HCT116 (cell line): ENCODE measurements around the gene DDX54. TPM values are rescaled to one million over a fixed set of nuclear protein-coding genes. Genes with fewer than 3 reads are reported as not detected.

ENCODE experiments used
- ATAC-seq: fragments of 200-7000 bp; cut with Tn5 transposase; 2 replicates; pipeline ENCODE4 v1.9.1; 2020; ENCODE audit warnings: mild to moderate bottlenecking, moderate library complexity
- BruUV-seq: library from RNA; stranded (reverse); fragments of 400-500 nt; replicated peaks from 2 replicates; lab custom pipeline; 2021; lab: Mats Ljungman, UMichigan
- CTCF ChIA-PET: fragments of 300-600 bp; sonication (Branson Sonifier 250); formaldehyde crosslinking; loops from one replicate; lab custom pipeline; 2021; ENCODE audit warnings: antibody characterized with exemption; lab: Charles Lee
- POLR2A ChIA-PET: fragments of 300-600, 350-600 bp; sonication (Branson Sonifier 250); formaldehyde crosslinking; loops from one replicate; lab custom pipeline; 2021; ENCODE audit warnings: antibody characterized with exemption; lab: Charles Lee
- RAD21 ChIA-PET, 2 experiments: fragments of 300-600 bp; sonication (Branson Sonifier 250); formaldehyde crosslinking; loops; one replicate each; lab custom pipeline; 2023; ENCODE audit warnings: low total read pairs in 2 of 2; ENCODE audit not compliant: uncharacterized antibody in 2 of 2, unreplicated experiment in 2 of 2, low non-redundant PET in 1 of 2; lab: Charles Lee
- DNase-seq: peaks from one replicate; pipeline ENCODE4 v3.0.0-alpha.2; 2010; ENCODE audit warnings: low read depth, low spot score
- H2AFZ ChIP-seq: fragments of 200-600 bp; shearing (Covaris generic), sonication (generic); 2 replicates; pipeline ENCODE4 v1.6.1; 2017; ENCODE audit warnings: low read depth, mixed run types, mixed read lengths, antibody characterized with exemption, low read length; ENCODE audit not compliant: poor library complexity, severe bottlenecking
- H3K27ac ChIP-seq: 2 replicates; pipeline ENCODE4 v1.5.1; 2012; ENCODE audit warnings: low read depth, low read length
- H3K27me3 ChIP-seq: fragments of 200-600 bp; sonication (generic); 2 replicates; pipeline ENCODE4 v1.6.1; 2016; ENCODE audit warnings: mixed run types, low read length, mixed read lengths; ENCODE audit not compliant: insufficient read depth
- H3K36me3 ChIP-seq, 2 experiments: fragments of 200-500 bp in 1 of 2; fragments of 200-600 bp in 1 of 2; sonication (Bioruptor generic) in 1 of 2; sonication (generic) in 1 of 2; 2 replicates each; pipeline versions ENCODE4 v1.5.1 to v1.6.1; 2014 to 2016; ENCODE audit warnings: low read length in 2 of 2, inconsistent platforms in 1 of 2, mixed read lengths in 1 of 2, mixed run types in 1 of 2; ENCODE audit not compliant: insufficient read depth in 2 of 2, control insufficient read depth in 1 of 2
- H3K4me1 ChIP-seq, 2 experiments: fragments of 200-600 bp in 1 of 2; sonication (generic) in 1 of 2; 2 replicates each; pipeline versions ENCODE4 v1.5.1 to v1.6.1; 2012 to 2017; ENCODE audit warnings: low read length in 2 of 2, inconsistent platforms in 1 of 2, mild to moderate bottlenecking in 1 of 2, mixed read lengths in 1 of 2, mixed run types in 1 of 2, moderate library complexity in 1 of 2; ENCODE audit not compliant: insufficient read depth in 2 of 2, control insufficient read depth in 1 of 2
- H3K4me2 ChIP-seq: fragments of 200-600 bp; sonication (generic); 2 replicates; pipeline ENCODE4 v1.6.1; 2017; ENCODE audit warnings: mixed run types, low read length, mixed read lengths
- H3K4me3 ChIP-seq, 2 experiments: fragments of 200-600 bp in 1 of 2; sonication (generic) in 1 of 2; replicated peaks in 1 of 2; 2 replicates each; pipeline ENCODE4 v1.5.1; 2011 to 2016; ENCODE audit warnings: low read length in 2 of 2, control low read depth in 1 of 2, low read depth in 1 of 2, mild to moderate bottlenecking in 1 of 2, mixed read lengths in 1 of 2, mixed run types in 1 of 2
- H3K79me2 ChIP-seq: fragments of 200-600 bp; sonication (generic); 2 replicates; pipeline ENCODE4 v1.6.1; 2017; ENCODE audit warnings: mild to moderate bottlenecking, mixed run types, low read length, moderate library complexity, mixed read lengths; ENCODE audit not compliant: insufficient read depth
- H3K9ac ChIP-seq: fragments of 200-600 bp; sonication (generic); 2 replicates; pipeline ENCODE4 v1.6.1; 2016; ENCODE audit warnings: low read length, mixed read lengths
- H3K9me2 ChIP-seq: fragments of 200-600 bp; sonication (generic), shearing (Covaris generic); 2 replicates; pipeline ENCODE4 v1.6.1; 2017; ENCODE audit warnings: mixed run types, mild to moderate bottlenecking, moderate library complexity; ENCODE audit not compliant: insufficient read depth
- H3K9me3 ChIP-seq, 2 experiments: fragments of 200-500 bp in 1 of 2; fragments of 200-600 bp in 1 of 2; sonication (Bioruptor generic) in 1 of 2; sonication (generic) in 1 of 2; 2 replicates each; pipeline ENCODE4 v1.6.1; 2014 to 2017; ENCODE audit warnings: low read length in 2 of 2, mixed read lengths in 2 of 2, inconsistent platforms in 1 of 2, low read depth in 1 of 2, mild to moderate bottlenecking in 1 of 2, mixed run types in 1 of 2, moderate library complexity in 1 of 2; ENCODE audit not compliant: control insufficient read depth in 1 of 2, insufficient read depth in 1 of 2
- H4K20me1 ChIP-seq: fragments of 200-600 bp; sonication (generic), shearing (Covaris generic); 2 replicates; pipeline ENCODE4 v1.6.1; 2017; ENCODE audit warnings: mixed run types, mild to moderate bottlenecking, moderate library complexity; ENCODE audit not compliant: insufficient read depth
- CEBPB ChIP-seq: IDR thresholded peaks from 2 replicates; pipeline ENCODE4 v1.6.1; 2012; ENCODE audit warnings: low read depth
- JUND ChIP-seq: IDR thresholded peaks from 2 replicates; pipeline ENCODE4 v1.6.1; 2012
- POLR2AphosphoS5 ChIP-seq: IDR thresholded peaks from 2 replicates; pipeline ENCODE4 v1.6.1; 2011; ENCODE audit warnings: mild to moderate bottlenecking, low read depth, low read length, moderate library complexity
- SP1 ChIP-seq: IDR thresholded peaks from 2 replicates; pipeline ENCODE4 v1.6.1; 2012; ENCODE audit warnings: low read depth
- intact Hi-C: fragments of 100-400 bp; cut with micrococcal nuclease; formaldehyde crosslinking; loops from 2 replicates; pipeline ENCODE4 v1.10.0; 2022
- total RNA-seq: library from RNA; stranded (reverse); gene quantifications from one replicate; pipeline ENCODE4 v1.2.1, GENCODE V29; 2021; ENCODE audit not compliant: unreplicated experiment
- TF ChIP-seq, protein P1 (sequence below): IDR thresholded peaks from 2 replicates; pipeline ENCODE4 v1.6.1; 2011; ENCODE audit warnings: mild to moderate bottlenecking, low read length, moderate library complexity; ENCODE audit not compliant: insufficient replicate concordance; ENCODE audit errors: extremely low read depth

The DDX54 gene
- total RNA-seq, 1 experiment from 2014 or later = 110 TPM

DNA sequence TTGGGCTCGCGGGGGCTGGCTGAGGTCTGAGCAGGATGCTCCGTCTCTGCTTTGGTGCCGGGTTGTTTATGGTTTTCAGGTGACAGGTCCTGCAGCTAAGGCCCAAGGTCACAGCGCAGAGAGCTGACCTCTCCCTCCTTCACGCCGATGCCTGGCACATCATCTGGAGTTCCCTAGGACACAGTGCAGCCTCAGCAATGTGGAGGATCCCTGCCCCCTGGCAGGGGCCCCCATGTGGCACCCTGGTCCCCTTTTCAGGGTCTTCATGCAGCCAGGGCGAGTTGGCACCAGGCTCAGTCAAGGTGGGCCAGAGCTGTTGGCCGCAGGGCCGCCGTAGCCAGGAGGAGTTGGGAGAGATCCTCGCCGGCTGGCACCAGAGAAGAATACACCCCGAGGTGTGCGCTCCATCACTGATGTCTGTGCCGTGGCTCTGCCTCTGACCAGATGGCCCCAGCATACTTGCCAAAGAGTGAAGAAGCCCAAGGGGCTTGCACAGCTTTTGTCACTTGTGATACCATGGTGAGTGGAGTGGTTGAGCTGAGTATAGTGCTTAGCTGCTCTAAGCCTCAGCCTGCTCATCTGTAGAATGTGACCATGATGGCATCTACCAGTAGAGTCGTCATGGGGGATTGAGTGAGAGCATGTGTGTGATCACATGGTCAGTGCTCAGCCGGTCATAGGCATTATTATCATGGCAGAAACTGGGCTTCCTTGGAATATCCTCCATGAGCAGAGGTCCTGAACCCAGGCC is 47.0 kb upstream of the DDX54 start:
- Histone ChIP-seq H3K36me3 (peaks cover 2 to 23% of the 10 kb centered on the region in 2 experiments; a peak in 3 of 4 replicates), H3K9me3 (no peaks in the 10 kb centered on the region), H3K9me2 (no peaks in the 10 kb centered on the region), H3K79me2 (no peaks in the 10 kb centered on the region), H3K9ac (peak overlapping the region; percentile 27), H3K4me3 (no peak overlapping the region), H4K20me1 (no peaks in the 10 kb centered on the region), H3K4me1 (peaks cover 38 to 53% of the 10 kb centered on the region in 2 experiments), H2AFZ (no peak overlapping the region), H3K27ac (peak overlapping the region; percentile 50), H3K27me3 (no peaks in the 10 kb centered on the region), H3K4me2 (peak overlapping the region; percentile 58)
- intact Hi-C loops = no loop called here
- TF ChIP-seq CEBPB (no peak), SP1 (no peak), POLR2AphosphoS5 (no peak), JUND (no peak)
- TF ChIP-seq, protein P1, sequence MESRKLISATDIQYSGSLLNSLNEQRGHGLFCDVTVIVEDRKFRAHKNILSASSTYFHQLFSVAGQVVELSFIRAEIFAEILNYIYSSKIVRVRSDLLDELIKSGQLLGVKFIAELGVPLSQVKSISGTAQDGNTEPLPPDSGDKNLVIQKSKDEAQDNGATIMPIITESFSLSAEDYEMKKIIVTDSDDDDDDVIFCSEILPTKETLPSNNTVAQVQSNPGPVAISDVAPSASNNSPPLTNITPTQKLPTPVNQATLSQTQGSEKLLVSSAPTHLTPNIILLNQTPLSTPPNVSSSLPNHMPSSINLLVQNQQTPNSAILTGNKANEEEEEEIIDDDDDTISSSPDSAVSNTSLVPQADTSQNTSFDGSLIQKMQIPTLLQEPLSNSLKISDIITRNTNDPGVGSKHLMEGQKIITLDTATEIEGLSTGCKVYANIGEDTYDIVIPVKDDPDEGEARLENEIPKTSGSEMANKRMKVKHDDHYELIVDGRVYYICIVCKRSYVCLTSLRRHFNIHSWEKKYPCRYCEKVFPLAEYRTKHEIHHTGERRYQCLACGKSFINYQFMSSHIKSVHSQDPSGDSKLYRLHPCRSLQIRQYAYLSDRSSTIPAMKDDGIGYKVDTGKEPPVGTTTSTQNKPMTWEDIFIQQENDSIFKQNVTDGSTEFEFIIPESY = no peak
- ChIA-PET POLR2A (interaction anchor here (1.5 to 2.0 kb wide), 2 partner anchors 11 to 103 kb away, joined by 3 to 7 read pairs; partner anchors contain the start of genes SLC8B1 and TPCN1), RAD21 (no interaction called here), CTCF (interaction anchor here (1.6 kb wide), 1 partner anchor 229 kb away, joined by 3 read pairs; no protein-coding TSS in a partner anchor)
- DNase-seq (no peak), ATAC-seq (no peak; the same call in 1 of the 2 replicates)
- BruUV-seq = no TSS peak
